IPS DF 4.7 (cell line): Measurements from ENCODE around the gene COL4A6.

Source experiments
- DNase-seq: peaks from one replicate; pipeline ENCODE4 v3.0.0-alpha.2; 2013; ENCODE audit warnings: low spot score; ENCODE audit errors: extremely low read depth

COL4A6 gene

GRCh38 chrX:108331126-108331909 is 106.9 kb downstream of the COL4A6 start:
- no peak for DNase-seq

GRCh38 chrX:108323751-108324150 is 114.5 kb downstream of the COL4A6 start:
- no peak for DNase-seq

- DNase-seq: no peak
Measured at GRCh38 chrX:108322234-108322633, 116.0 kb downstream of the COL4A6 start.

GRCh38 chrX:108316456-108316855 is 121.8 kb downstream of the COL4A6 start:
- DNase-seq: no peak

- no peak for DNase-seq
Measured at GRCh38 chrX:108313669-108314068, 124.6 kb downstream of the COL4A6 start.

- DNase-seq: no peak
Measured at GRCh38 chrX:108312957-108313356, 125.3 kb downstream of the COL4A6 start.

GRCh38 chrX:108312011-108312410 is 126.2 kb downstream of the COL4A6 start:
- no peak for DNase-seq

GRCh38 chrX:108310506-108310905 is 127.7 kb downstream of the COL4A6 start:
- no peak for DNase-seq

- no peak for DNase-seq
Measured at GRCh38 chrX:108309144-108309543, 129.1 kb downstream of the COL4A6 start.

GRCh38 chrX:108307132-108308085 is 130.8 kb downstream of the COL4A6 start:
- no peak for DNase-seq

GRCh38 chrX:108306086-108306485 is 132.1 kb downstream of the COL4A6 start:
- DNase-seq: no peak

- DNase-seq: no peak
Measured at GRCh38 chrX:108304757-108305156, 133.5 kb downstream of the COL4A6 start.

GRCh38 chrX:108304210-108304609 is 134.0 kb downstream of the COL4A6 start:
- no peak for DNase-seq

- DNase-seq: no peak
Measured at GRCh38 chrX:108303682-108304081, 134.5 kb downstream of the COL4A6 start.

- no peak for DNase-seq
Measured at GRCh38 chrX:108299704-108300103, 138.5 kb downstream of the COL4A6 start.

- no peak for DNase-seq
Measured at GRCh38 chrX:108299101-108299591, 139.1 kb downstream of the COL4A6 start.

- no peak for DNase-seq
Measured at GRCh38 chrX:108298165-108298602, 140.0 kb downstream of the COL4A6 start.

GRCh38 chrX:108297290-108297689 is 140.9 kb downstream of the COL4A6 start:
- no peak for DNase-seq

GRCh38 chrX:108292053-108292452 is 146.2 kb downstream of the COL4A6 start:
- DNase-seq: no peak

GRCh38 chrX:108285918-108286317 is 152.3 kb downstream of the COL4A6 start:
- DNase-seq: no peak

- DNase-seq: no peak
Measured at GRCh38 chrX:108285356-108285755, 152.9 kb downstream of the COL4A6 start.

GRCh38 chrX:108275732-108276131 is 162.5 kb downstream of the COL4A6 start:
- no peak for DNase-seq
